SK-N-SH (cell line): ENCODE results near the gene GGCT.

Experiments used
- CTCF ChIP-seq: fragments of 200-600 bp; sonication (generic); IDR thresholded peaks from 2 replicates; pipeline ENCODE4 v1.6.1; 2017; ENCODE audit warnings: antibody characterized with exemption, mild to moderate bottlenecking, moderate library complexity
- EP300 ChIP-seq, 2 experiments: IDR thresholded peaks; 2 replicates each; pipeline versions ENCODE4 v1.4.0 to v1.6.1; 2012; ENCODE audit warnings: borderline replicate concordance in 1 of 2, low read depth in 1 of 2, low read length in 1 of 2
- GATA2 ChIP-seq: sonication (generic); formaldehyde crosslinking; IDR thresholded peaks from 2 replicates; pipeline ENCODE4 v1.5.0; 2020; ENCODE audit warnings: mild to moderate bottlenecking, missing genetic modification reagents
- RCOR1 ChIP-seq: fragments of 150-350 bp; IDR thresholded peaks from 2 replicates; pipeline ENCODE4 v1.6.1; 2017; ENCODE audit warnings: antibody characterized with exemption, low read length
- SIN3A ChIP-seq: IDR thresholded peaks from 2 replicates; pipeline ENCODE4 v1.6.1; 2012; ENCODE audit warnings: low read depth, mild to moderate bottlenecking, low read length, moderate library complexity, borderline replicate concordance
- TAF1 ChIP-seq: IDR thresholded peaks from 2 replicates; pipeline ENCODE4 v1.6.1; 2012; ENCODE audit warnings: low read depth, mild to moderate bottlenecking, low read length, moderate library complexity, borderline replicate concordance
- USF2 ChIP-seq: fragments of 150-350 bp; IDR thresholded peaks from 2 replicates; pipeline ENCODE4 v1.6.1; 2017; ENCODE audit warnings: antibody characterized with exemption, low read length, low read depth, borderline replicate concordance
- ZBTB33 ChIP-seq: IDR thresholded peaks from 2 replicates; pipeline ENCODE4 v1.4.0; 2012; ENCODE audit warnings: low read depth, borderline replicate concordance

- TF ChIP-seq CTCF: no peak
- no peak for TF ChIP-seq RCOR1
- no peak for TF ChIP-seq EP300 (IDR thresholded peaks at IDR 0.05; ENCODE audit: borderline replicate concordance in 1 of 2, low read depth in 1 of 2, low read length in 1 of 2)
- no peak for TF ChIP-seq ZBTB33
- TF ChIP-seq TAF1: no peak
- no peak for TF ChIP-seq GATA2 (CRISPR knock-in tag)
- no peak for TF ChIP-seq SIN3A
- TF ChIP-seq USF2: no peak
Observed at GRCh38 chr7:30515761-30516160, 11.1 kb upstream of the GGCT start.
